ENCODE data around the gene LRRFIP2.

Gene LRRFIP2

GRCh38 chr3:37111199-37111598, 63.2 kb downstream of the LRRFIP2 start:
- no peak for DNase-seq

GRCh38 chr3:37107846-37108245, 66.5 kb downstream of the LRRFIP2 start:
- no peak for DNase-seq

GRCh38 chr3:37103103-37103808, 71.1 kb downstream of the LRRFIP2 start:
- no peak for DNase-seq

- no peak for DNase-seq
Observed at GRCh38 chr3:37100411-37100810, 74.0 kb downstream of the LRRFIP2 start.

GRCh38 chr3:37099469-37099868, 74.9 kb downstream of the LRRFIP2 start:
- no peak for DNase-seq

- no peak for DNase-seq
Observed at GRCh38 chr3:37098884-37099283, 75.5 kb downstream of the LRRFIP2 start.

- no peak for DNase-seq
Observed at GRCh38 chr3:37097776-37098175, 76.6 kb downstream of the LRRFIP2 start.

- DNase-seq, result no peak
Observed at GRCh38 chr3:37096975-37097374, 77.4 kb downstream of the LRRFIP2 start.

- no peak for DNase-seq
Observed at GRCh38 chr3:37096288-37096687, 78.1 kb downstream of the LRRFIP2 start.

GRCh38 chr3:37094636-37095035, 79.7 kb downstream of the LRRFIP2 start:
- no peak for DNase-seq

GRCh38 chr3:37093481-37093880, 80.9 kb downstream of the LRRFIP2 start:
- no peak for DNase-seq

GRCh38 chr3:37092484-37092883, 81.9 kb downstream of the LRRFIP2 start:
- DNase-seq, result no peak

- DNase-seq, result no peak
Observed at GRCh38 chr3:37087870-37088269, 86.5 kb downstream of the LRRFIP2 start.

- no peak for DNase-seq
Observed at GRCh38 chr3:37086918-37087317, 87.5 kb downstream of the LRRFIP2 start.

GRCh38 chr3:37082317-37082716, 92.1 kb downstream of the LRRFIP2 start:
- DNase-seq, result no peak

- DNase-seq, result no peak
Observed at GRCh38 chr3:37075955-37076354, 98.4 kb downstream of the LRRFIP2 start.

- DNase-seq, result no peak
Observed at GRCh38 chr3:37074178-37074577, 100.2 kb downstream of the LRRFIP2 start.

GRCh38 chr3:37072892-37073291, 101.5 kb downstream of the LRRFIP2 start:
- peak; percentile 77 for DNase-seq

- no peak for DNase-seq
Observed at GRCh38 chr3:37071921-37072320, 102.5 kb downstream of the LRRFIP2 start.

- no peak for DNase-seq
Observed at GRCh38 chr3:37068031-37068430, 106.4 kb downstream of the LRRFIP2 start.

GRCh38 chr3:37067577-37067976, 106.8 kb downstream of the LRRFIP2 start:
- DNase-seq, result no peak

GRCh38 chr3:37064747-37065146, 109.6 kb downstream of the LRRFIP2 start:
- DNase-seq, result no peak

GRCh38 chr3:37058117-37058516, 116.3 kb downstream of the LRRFIP2 start:
- no peak for DNase-seq

- DNase-seq, result no peak
Observed at GRCh38 chr3:37056826-37057225, 117.6 kb downstream of the LRRFIP2 start.

GRCh38 chr3:37055077-37055476, 119.3 kb downstream of the LRRFIP2 start:
- DNase-seq, result peak; percentile 37

Measured in hematopoietic multipotent progenitor cell treated with erythropoietin and hydrocortisone succinate and interleukin-3 and kit ligand, for 8 days (in vitro differentiated cells).